A549 (cell line): ENCODE results near the gene RALA.

Source experiments
- CTCF ChIP-seq: fragments of >200 bp; sonication (Bioruptor Twin); formaldehyde crosslinking; IDR thresholded peaks from 3 replicates; pipeline ENCODE4 v1.5.1; 2016
- EP300 ChIP-seq, 2 experiments: fragments of >200 bp; sonication (Bioruptor Twin); formaldehyde crosslinking; IDR thresholded peaks; 2 replicates in 1 of 2; 3 replicates in 1 of 2; pipeline ENCODE4 v1.6.1; 2016 to 2017
- MYC ChIP-seq: IDR thresholded peaks from 2 replicates; pipeline ENCODE4 v1.6.1; 2012; ENCODE audit warnings: mild to moderate bottlenecking, inconsistent platforms, low read length, improper control_type of control experiment, borderline replicate concordance
- PBX3 ChIP-seq: IDR thresholded peaks from 2 replicates; pipeline ENCODE4 v1.6.1; 2012
- POLR2A ChIP-seq: IDR thresholded peaks from 2 replicates; pipeline ENCODE4 v1.6.1; 2012; ENCODE audit warnings: mild to moderate bottlenecking, low read length
- RCOR1 ChIP-seq: fragments of 150-350 bp; IDR thresholded peaks from 2 replicates; pipeline ENCODE4 v1.6.1; 2014; ENCODE audit warnings: antibody characterized with exemption, low read length, low read depth
- SMC3 ChIP-seq: fragments of >200 bp; sonication (Bioruptor Twin); formaldehyde crosslinking; IDR thresholded peaks from 3 replicates; pipeline ENCODE4 v1.6.1; 2018; ENCODE audit warnings: inconsistent platforms
- SREBF2 ChIP-seq: fragments of 450-650 bp; IDR thresholded peaks from 2 replicates; pipeline ENCODE4 v1.6.1; 2014; ENCODE audit warnings: mild to moderate bottlenecking, moderate library complexity
- ZFP36 ChIP-seq: fragments of 450-650 bp; IDR thresholded peaks from 2 replicates; pipeline ENCODE4 v1.6.1; 2014; ENCODE audit warnings: borderline replicate concordance; ENCODE audit not compliant: partially characterized antibody

- TF ChIP-seq PBX3 (no peak), CTCF (no peak), RCOR1 (no peak), MYC (no peak), SREBF2 (no peak), SMC3 (no peak), EP300 (IDR thresholded peaks at IDR 0.05) (no peak), POLR2A (no peak), ZFP36 (no peak)
These were observed 27.9 kb downstream of the RALA start for GRCh38 chr7:39651265-39651664.
